DOHH2 (cell line): ENCODE results near the gene NT5C1B.

ENCODE experiments used
- H3F3A ChIP-seq: fragments of 200-600 bp; sonication (generic), shearing (Covaris generic); 2 replicates; pipeline ENCODE4 v1.6.0; 2016; ENCODE audit warnings: antibody characterized with exemption, mild to moderate bottlenecking; ENCODE audit not compliant: control insufficient read depth, insufficient read depth
- H3K27ac ChIP-seq: fragments of 200-600 bp; sonication (generic); 2 replicates; pipeline ENCODE4 v1.5.1; 2014; ENCODE audit warnings: low read depth, mild to moderate bottlenecking, low read length, moderate library complexity
- H3K27me3 ChIP-seq: fragments of 200-600 bp; sonication (generic); 2 replicates; pipeline ENCODE4 v1.6.1; 2014; ENCODE audit warnings: mild to moderate bottlenecking, low read length, mixed read lengths; ENCODE audit not compliant: control insufficient read depth
- H3K36me3 ChIP-seq: fragments of 200-600 bp; sonication (generic); 2 replicates; pipeline ENCODE4 v1.6.1; 2014; ENCODE audit warnings: mild to moderate bottlenecking, low read length, moderate library complexity, mixed read lengths; ENCODE audit not compliant: control insufficient read depth
- H3K4me1 ChIP-seq: fragments of 200-600 bp; sonication (generic); 2 replicates; pipeline ENCODE4 v1.6.1; 2014; ENCODE audit warnings: mild to moderate bottlenecking, low read length, mixed read lengths; ENCODE audit not compliant: control insufficient read depth
- H3K4me2 ChIP-seq: fragments of 200-600 bp; sonication (generic); 2 replicates; pipeline ENCODE4 v1.6.0; 2014; ENCODE audit warnings: mild to moderate bottlenecking, low read length, moderate library complexity
- H3K4me3 ChIP-seq: fragments of 200-600 bp; sonication (generic); 2 replicates; pipeline ENCODE4 v1.5.1; 2014; ENCODE audit warnings: mild to moderate bottlenecking, low read length, mixed read lengths
- H3K79me2 ChIP-seq: fragments of 200-600 bp; sonication (generic); 2 replicates; pipeline ENCODE4 v1.6.1; 2014; ENCODE audit warnings: mild to moderate bottlenecking, low read length, mixed read lengths; ENCODE audit not compliant: control insufficient read depth
- H3K9me2 ChIP-seq: fragments of 200-600 bp; sonication (generic); replicated peaks from 2 replicates; pipeline ENCODE4 v1.6.1; 2014; ENCODE audit warnings: mild to moderate bottlenecking, low read length, mixed read lengths; ENCODE audit not compliant: control insufficient read depth
- H3K9me3 ChIP-seq: fragments of 200-600 bp; sonication (generic); 2 replicates; pipeline ENCODE4 v1.6.1; 2014; ENCODE audit warnings: antibody characterized with exemption, low read length, mixed read lengths; ENCODE audit not compliant: control insufficient read depth, insufficient read depth
- H4K20me1 ChIP-seq: fragments of 200-600 bp; sonication (generic); 2 replicates; pipeline ENCODE4 v1.6.0; 2014; ENCODE audit warnings: low read depth, mild to moderate bottlenecking, antibody characterized with exemption, low read length, moderate library complexity; ENCODE audit not compliant: control insufficient read depth, insufficient read depth
- EZH2phosphoT487 ChIP-seq: fragments of 200-600 bp; sonication (generic); IDR thresholded peaks from 2 replicates; pipeline ENCODE4 v1.6.1; 2017; ENCODE audit warnings: borderline replicate concordance, mild to moderate bottlenecking, antibody characterized with exemption, low read length, moderate library complexity, mixed read lengths
- TF ChIP-seq, protein P1 (sequence below): fragments of 200-600 bp; sonication (generic); IDR thresholded peaks from one replicate; pipeline ENCODE4 v1.5.1; 2014; ENCODE audit warnings: antibody characterized with exemption, mild to moderate bottlenecking, low read depth, low read length; ENCODE audit not compliant: poor library complexity, severe bottlenecking

NT5C1B gene

DNA sequence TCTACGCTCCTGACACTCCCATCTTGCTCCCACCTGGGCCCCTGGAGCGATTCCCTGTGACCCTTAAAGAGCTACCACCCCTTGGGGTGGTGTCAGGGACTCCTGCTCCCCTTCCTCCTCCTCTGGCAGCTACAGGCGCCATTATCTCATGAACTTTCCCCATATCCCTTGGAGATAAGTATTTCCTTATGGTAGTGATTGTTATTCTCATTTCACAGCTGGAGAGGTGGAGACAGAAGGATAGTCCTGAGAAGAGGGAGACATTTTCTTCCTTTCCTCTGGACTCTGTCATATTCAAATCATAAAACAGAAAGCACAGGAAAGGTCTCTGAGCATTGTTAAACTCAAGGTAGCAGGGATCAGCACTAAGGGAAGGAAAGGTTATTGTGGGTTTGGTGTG lies 63.5 kb downstream of the NT5C1B start:
- Histone ChIP-seq H3K27ac (no peak overlapping the region), H3K4me2 (no peak overlapping the region), H4K20me1 (no peaks in the 10 kb centered on the region), H3K4me3 (no peak overlapping the region), H3K79me2 (no peaks in the 10 kb centered on the region), H3K27me3 (peaks cover 3% of the 10 kb centered on the region; the same call in 1 of the 2 replicates), H3F3A (no peaks in the 10 kb centered on the region), H3K4me1 (no peaks in the 10 kb centered on the region), H3K36me3 (no peaks in the 10 kb centered on the region), H3K9me2 (no peaks in the 10 kb centered on the region), H3K9me3 (no peaks in the 10 kb centered on the region)
- no peak for TF ChIP-seq EZH2phosphoT487
- TF ChIP-seq, protein P1, sequence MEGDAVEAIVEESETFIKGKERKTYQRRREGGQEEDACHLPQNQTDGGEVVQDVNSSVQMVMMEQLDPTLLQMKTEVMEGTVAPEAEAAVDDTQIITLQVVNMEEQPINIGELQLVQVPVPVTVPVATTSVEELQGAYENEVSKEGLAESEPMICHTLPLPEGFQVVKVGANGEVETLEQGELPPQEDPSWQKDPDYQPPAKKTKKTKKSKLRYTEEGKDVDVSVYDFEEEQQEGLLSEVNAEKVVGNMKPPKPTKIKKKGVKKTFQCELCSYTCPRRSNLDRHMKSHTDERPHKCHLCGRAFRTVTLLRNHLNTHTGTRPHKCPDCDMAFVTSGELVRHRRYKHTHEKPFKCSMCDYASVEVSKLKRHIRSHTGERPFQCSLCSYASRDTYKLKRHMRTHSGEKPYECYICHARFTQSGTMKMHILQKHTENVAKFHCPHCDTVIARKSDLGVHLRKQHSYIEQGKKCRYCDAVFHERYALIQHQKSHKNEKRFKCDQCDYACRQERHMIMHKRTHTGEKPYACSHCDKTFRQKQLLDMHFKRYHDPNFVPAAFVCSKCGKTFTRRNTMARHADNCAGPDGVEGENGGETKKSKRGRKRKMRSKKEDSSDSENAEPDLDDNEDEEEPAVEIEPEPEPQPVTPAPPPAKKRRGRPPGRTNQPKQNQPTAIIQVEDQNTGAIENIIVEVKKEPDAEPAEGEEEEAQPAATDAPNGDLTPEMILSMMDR = no peak

DNA sequence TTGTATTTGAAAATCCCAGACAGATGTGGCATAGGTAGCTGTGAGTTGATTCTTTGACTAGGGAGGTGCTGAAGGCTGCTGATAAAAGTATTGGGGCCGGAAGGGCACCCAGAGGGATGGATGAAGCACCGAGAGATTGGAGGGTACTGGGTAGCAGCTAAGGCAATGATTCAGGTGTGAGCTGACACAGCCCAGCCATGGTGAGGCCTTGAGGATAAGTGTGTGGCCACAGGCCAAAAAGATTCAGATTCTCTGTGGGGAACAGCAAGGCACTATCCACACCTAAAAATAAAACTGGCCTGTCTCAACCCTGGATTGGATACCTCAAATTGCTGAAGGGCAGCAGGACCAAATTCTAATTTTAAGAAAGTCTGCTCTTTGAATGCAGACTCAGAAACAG lies 64.1 kb downstream of the NT5C1B start:
- Histone ChIP-seq H3K36me3 (no peaks in the 10 kb centered on the region), H3K4me1 (no peaks in the 10 kb centered on the region), H3K4me2 (no peak overlapping the region), H3K9me3 (no peaks in the 10 kb centered on the region), H3K79me2 (no peaks in the 10 kb centered on the region), H4K20me1 (no peaks in the 10 kb centered on the region), H3F3A (no peaks in the 10 kb centered on the region), H3K27ac (no peak overlapping the region), H3K9me2 (no peaks in the 10 kb centered on the region), H3K27me3 (peaks cover 3% of the 10 kb centered on the region; the same call in 1 of the 2 replicates), H3K4me3 (no peak overlapping the region)
- TF ChIP-seq, protein P1 = no peak
- TF ChIP-seq EZH2phosphoT487 = no peak

DNA sequence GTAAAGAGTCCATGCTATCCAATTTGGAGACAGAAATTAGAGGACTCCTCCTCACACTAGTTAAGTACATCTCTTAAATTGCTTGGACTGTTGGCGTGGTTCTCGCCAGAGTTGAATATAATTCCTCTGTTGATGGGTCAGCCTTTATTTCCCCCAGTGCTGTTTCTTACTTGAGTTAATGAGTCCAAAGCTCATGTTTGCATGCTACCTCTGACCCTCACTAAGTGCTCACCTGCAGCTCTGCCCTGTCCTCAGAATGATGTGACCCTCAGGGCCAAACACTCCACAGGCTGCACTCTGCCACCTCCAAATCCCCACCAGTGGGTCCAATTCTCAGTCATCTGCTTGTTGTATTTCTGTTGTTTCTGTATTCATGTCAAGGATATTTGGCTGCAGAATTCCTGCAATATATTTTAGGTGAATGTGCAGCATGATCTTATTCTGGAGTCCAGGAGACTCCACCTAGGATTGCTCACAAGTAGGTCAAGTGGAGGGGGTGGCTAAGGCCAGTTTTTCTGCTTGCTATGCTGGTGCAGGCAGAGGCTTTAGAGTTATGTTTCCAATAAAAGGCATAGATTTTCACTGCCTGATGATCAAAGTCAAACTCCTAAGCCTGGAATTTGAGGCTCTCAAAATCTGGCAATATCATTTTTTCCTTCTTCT lies 66.8 kb downstream of the NT5C1B start:
- TF ChIP-seq, protein P1 = no peak
- TF ChIP-seq EZH2phosphoT487 = no peak

More for the DNA sequence above, 66.8 kb downstream of the NT5C1B start:
- Histone ChIP-seq H3K9me2 (no peaks in the 10 kb centered on the region), H3K27me3 (no peaks in the 10 kb centered on the region), H3K9me3 (no peaks in the 10 kb centered on the region), H3F3A (no peaks in the 10 kb centered on the region), H3K4me2 (no peak overlapping the region), H3K36me3 (no peaks in the 10 kb centered on the region), H4K20me1 (no peaks in the 10 kb centered on the region), H3K4me1 (no peaks in the 10 kb centered on the region), H3K27ac (no peak overlapping the region), H3K79me2 (no peaks in the 10 kb centered on the region), H3K4me3 (no peak overlapping the region)
